GM19035 (cell line): Measurements from ENCODE around the gene ZBTB7A.

Experiments used
- ATAC-seq: cut with Tn5 transposase; IDR thresholded peaks from one replicate; pipeline ENCODE4 v1.9.1; 2021; ENCODE audit not compliant: unreplicated experiment

ZBTB7A gene

DNA sequence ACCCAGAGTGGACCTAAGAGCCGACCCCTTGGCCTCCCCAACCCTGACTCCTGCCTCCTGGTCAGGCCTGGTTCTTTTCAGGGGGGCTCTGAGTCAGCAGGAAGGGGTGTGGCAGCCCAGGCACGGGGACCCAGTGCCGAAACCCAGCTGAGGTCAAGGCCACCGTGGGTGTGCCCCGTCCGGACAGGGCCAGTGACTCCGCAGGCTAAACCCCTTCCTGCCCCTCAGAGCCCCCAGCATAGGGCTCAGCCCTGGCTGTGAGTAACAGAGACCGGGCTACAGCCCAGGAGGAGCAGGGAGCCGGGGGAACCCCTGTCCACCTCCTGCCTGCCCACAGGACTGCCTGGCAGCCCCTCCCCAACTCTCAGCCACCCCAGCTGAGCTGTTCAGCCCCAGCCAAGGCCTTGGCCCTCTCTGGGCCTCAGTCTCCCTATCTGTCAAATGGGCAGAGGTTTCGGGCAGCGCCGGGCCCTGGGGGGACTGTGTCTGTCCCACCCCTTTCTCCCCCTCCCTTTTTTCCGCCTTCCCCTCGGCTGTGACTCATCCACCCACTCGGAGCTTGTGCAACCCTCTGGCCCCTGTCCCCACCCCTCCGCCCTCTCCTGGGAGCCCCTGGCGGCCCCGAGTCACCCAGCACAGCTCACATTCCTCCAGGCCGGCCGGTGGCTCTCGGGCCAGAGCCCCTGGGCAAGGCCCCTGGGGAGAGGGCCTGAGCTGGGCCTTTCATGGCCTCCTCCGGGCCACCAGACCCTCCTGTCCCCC, 8.6 kb downstream of the ZBTB7A start:
- no peak for ATAC-seq

DNA sequence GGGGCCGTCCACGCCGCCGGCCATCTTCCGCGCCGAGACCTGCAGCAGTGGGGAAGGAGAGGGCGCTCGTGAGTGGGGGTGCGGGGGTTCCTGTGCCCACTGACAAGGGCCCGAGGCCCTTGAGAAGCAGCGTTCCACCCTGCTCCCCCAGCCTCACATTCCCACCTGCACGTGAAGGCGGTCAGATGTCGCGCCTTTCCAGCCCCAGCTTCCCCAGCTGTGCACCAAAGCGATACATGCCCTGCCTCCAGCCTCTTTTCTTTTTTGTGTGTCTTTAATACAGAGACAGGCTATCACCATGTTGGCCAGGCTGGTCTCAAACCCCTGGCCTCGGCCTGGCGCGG, 11.5 kb downstream of the ZBTB7A start:
- ATAC-seq: no peak

DNA sequence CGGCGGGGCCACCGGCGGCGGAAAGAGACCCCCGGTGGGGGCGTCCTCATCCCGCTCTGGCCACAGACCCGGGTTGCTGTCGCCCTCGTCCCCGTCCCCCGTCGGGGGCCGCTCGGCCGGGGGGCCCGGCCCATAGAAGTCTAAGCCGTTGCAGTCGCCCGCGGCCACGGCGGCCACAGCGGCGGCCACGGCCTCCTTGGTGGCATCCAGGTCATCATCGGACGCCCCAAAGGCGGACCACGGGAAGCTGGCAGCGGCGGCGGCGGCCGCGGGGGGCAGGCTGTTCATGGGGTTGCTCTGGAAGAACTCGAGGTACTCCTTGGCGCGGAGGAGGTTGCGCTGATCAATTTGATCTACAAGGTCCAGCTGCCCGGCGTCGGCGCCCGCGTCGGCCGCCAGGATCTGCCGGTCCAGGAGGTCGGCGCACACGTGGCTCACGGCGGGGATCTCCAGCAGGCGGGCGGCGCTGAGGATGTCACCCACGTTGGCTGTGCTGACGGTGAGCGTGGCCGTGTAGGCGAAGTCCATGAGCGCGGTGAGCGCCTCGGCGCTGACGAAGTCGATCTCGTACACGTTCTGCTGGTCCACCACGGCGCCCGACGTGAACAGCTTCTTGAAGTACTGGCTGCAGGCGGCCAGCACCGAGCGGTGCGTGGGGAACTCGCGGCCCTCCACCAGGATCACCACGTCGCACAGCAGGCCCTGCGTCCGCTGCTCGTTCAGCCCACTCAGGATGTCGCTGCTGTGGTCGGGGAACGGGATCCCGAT, 12.1 kb downstream of the ZBTB7A start:
- ATAC-seq: no peak

DNA sequence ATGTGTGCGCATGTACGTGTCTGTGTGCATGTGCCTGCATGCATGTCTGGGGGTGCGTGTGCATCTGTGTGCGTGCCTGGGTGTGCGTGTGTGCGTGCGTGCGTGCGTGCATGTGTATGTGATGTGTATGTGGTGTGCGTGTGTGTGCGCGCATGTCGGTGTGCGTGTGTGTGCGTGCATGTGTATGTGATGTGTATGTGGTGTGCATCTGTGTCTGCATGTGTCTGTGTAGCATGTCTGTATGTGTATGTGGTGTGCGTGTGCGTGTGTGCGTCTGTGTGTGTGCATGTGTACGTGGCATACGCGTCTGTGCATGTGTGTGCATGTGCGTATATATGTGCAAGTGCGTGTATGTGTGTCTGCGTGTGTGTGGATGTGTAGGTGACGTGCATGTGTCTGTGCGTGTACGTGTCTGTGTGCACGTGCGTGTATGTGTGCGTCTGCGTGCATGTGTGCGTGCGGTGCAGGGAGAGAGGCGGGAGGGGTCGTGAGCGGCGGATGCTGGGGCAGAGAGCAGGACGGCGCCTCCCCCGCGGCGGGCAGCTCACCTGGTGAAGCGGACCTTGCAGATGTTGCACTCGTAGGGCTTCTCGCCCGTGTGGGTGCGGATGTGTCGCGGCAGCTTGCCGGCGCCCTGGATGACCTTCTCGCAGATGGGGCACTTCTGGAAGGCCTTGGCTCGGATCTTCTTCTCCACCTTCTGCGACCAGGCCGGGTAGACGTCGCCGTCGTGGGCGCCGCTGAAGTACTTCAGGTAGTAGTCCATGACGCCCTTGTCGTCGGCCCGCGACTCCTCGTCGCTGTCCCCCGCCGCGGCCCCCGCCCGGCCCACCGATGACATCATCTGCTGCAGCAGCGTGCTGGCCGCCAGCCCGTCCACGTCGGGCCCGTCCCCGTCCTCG, 13.0 kb downstream of the ZBTB7A start:
- no peak for ATAC-seq

DNA sequence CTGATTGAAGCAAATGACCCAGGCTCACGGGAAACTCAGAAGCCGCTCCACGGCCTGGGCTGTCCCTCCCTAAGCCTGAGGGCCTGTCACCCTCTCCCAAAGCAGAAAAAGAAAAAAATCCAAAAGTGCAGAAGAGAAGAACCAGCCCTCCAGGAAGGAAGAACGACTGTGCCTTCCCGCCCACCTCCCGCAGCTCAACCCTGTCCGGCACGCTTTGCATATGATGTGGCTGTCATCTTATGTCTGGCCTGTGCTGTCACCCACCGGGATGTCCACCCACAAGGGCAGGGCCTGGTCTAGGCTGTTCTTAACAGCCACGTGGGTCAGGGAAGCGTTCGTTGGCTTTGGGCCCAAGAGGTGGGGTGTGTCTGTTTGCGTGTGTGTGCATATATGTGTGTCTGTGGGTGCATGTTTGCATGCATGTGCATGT, 13.7 kb downstream of the ZBTB7A start:
- no peak for ATAC-seq

DNA sequence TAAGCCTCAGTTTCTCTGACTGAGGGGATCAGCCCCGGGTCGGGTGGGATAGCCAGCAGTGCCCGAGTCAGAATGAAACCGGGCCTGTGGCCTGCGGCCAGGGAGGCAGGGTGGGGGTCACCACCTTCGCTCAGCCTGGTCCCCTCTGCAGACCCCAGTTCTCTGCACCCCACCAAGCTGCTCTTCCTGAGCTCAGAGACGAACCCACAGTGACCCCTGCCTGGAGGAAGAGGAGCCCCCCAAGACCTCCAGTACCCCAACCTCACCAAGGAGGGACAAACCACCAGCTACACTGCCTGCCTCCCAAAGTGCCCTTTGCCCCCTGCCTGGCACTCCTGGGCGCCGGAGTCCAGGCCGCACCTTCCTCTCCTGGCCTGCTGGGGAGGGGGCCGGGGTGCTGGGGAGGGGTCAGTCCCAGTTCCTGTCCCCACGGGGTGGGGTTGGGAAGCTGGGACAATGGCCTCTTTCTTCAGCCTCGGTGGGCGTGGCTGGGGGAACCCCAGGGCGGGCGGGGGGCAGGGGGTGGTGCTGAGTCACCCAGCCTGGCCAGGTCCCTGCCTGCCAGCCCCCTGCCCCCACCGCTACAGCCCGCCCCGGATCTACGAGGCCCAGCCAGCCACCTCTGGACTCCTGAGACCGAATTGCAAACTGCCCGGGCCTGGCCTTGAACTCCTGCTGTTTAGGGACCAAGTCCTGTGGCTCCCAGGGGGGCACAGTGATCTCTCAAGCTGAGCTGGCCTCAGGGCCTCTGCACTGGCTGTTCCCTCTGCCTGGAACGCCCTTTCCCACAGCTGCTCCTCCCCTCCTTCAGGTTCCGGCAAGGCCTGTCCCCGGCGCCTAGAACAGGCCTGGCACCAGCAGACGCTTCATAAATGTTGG, 14.3 kb downstream of the ZBTB7A start:
- ATAC-seq: no peak

DNA sequence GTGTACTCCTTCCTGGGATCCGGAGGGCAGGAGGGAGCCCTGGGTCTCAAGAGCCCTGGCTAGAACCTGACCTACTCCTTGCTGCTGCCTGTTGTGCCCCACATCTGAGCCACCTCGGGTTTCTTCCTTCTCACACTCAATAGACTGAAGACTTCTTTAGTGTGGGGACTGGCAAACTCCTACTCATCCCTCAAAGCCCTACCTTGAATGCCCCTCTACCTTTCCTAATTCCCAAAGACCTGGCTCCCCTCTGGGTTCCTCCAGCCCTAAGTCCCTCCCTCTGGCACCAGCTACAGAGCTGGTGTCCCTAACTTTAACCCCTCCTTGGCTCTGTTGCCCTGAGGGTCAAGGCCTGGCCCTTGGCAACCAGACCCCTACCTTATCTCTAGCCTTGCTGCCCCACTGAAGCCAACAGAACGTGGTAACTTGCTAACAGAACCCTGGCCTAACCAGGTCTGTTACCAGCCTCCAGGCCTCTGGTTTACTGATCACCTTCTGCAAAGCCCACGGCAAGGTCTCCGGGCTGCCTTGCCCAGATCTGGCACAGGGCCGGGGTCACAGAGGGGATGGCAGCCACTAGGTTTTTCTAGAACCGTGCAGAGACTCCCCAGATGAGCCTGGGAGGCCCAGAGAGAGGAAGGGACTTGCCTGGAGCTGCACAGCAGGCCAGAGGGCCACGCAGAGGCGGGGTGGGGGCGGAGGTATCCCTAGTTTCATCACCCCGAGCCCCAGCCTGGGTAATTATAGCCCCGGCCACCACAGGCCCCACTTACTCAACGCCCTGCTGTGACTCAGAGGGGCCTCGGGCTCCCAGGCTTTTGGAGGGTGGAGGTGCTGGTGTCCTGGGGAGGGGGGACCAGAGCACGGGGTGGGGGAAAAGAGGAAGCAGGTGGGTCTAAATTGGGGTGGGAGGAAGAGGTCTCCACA, 15.3 kb downstream of the ZBTB7A start:
- no peak for ATAC-seq

DNA sequence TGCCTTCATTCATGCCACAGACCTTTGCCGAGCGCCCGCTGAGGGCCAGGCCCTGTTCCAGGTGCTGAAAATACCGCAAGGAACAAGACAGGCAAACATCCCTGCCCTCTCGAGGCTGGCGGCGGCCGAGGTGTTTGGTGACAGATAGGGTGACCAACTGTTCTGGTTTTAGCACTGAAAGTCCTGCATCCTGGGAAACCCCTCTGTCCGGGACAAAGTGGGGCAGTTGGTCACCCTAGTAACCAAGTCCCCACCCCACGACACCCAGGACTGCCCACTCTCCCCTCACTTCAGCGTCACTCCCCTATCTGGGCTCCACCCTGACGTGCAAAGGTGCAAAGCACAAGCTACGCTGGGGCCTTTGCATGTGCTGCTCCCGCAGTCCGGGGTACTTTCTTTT, 17.3 kb downstream of the ZBTB7A start:
- no peak for ATAC-seq

DNA sequence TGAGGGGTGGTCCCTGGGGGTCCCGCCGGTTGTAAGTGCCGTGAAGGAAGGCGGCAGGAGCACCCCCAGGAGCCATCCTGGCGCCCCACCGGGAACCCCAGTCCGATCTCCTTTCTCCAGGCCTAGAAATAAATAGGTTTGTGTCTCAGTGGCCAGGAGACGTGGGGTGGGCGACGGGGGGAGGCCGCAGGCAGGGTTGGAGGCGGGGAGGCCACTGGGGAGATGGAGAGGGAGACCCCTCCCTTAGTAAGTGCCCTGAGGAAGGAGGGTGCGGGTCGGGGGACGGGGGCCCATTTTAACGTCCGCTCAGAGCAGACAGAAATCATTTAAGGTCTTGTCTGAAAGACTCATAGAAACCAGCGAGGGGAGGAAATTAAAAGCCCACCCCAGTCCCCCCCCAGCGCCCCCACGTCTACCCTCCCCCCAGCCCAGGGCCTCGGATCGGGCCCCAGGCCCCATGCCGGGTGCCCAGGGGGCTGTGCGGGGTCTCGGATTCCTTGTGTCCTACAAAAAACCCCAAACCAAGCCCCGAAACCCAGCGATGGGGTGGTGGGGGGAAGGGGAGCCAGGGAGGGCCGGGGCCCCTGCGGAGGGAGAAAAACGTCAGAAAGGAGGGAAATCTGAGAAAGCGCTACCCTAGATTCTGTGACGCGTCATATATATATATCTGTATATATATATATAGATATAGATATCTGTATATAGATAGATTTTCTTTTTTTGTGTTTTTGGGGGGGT, 19.6 kb downstream of the ZBTB7A start:
- no peak for ATAC-seq

DNA sequence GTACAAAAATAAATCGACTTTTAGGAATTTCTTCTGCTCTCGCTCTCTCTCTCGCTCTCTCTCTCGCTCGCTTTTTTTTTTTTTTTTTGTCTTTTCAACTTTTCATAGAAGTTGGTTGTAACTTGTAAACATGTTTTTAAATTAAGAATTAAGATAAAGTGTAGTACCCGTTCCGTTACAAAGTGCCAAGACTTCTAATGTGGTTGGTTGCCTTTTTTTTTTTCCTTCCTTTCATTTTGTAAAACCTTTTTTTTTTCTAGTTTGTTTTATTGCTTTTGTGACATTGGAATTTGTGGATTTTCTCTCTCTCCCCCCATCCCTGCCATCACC, 20.4 kb downstream of the ZBTB7A start:
- ATAC-seq: no peak

DNA sequence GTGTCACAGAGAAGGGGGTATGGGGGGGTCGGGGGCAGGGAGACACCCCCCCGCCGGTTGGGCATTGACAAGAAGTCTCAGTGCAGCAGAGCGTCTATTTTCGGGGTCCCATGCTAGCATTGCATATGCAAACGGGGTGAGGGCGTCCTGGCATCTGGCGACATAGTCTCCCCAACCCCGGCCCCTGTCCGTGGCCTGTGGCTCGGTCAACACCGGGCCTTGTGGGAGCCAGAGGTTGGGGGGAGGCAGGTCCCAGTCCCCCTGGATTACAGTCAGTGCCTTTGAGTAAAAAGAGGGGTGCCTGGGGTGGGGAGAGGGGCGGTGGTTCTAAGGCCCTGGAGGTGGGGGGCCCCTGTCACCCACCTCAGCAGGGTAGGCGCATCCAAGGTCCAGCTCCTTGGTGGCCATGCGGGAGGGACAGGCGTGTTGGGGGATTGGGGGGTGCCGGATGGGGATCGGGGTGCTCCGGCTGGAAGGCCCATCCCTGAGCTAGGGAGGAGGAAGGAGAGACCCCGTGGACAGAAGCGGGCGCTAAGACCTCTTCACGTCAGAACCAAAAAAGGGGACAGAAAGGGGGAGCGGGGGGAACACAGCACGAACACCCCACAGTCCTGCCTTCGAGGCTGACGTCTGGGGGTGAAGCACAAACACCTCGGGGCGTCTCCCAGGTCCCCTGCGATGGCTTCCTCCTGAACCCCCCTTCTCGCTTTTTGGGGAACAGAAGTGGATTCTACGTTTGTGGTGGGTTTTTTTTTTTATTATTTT, 20.9 kb downstream of the ZBTB7A start:
- ATAC-seq: no peak

DNA sequence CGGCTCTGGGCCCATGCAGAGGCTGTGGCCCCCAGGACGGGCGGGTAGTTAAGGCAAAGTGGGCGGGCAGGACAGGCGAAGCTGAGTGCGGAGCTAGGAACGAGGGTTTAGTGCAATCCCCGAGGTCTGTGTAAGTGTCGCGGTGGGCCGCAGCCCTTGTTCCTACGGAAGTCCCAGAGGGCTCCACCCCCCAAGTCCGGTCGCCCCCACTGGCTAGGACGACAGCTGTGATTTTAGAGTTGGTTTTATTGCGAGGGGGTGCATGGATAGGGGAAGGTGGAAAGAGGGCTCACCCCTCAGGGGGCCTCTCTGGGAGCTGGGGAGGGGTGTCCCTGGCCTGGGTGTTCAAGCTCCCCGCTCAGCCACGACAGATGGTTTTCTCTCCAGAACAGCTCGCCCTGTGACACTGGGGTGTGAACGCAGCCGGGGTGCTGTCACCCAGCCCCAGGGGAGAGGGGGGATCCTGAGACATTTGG, 21.7 kb downstream of the ZBTB7A start:
- ATAC-seq: no peak

DNA sequence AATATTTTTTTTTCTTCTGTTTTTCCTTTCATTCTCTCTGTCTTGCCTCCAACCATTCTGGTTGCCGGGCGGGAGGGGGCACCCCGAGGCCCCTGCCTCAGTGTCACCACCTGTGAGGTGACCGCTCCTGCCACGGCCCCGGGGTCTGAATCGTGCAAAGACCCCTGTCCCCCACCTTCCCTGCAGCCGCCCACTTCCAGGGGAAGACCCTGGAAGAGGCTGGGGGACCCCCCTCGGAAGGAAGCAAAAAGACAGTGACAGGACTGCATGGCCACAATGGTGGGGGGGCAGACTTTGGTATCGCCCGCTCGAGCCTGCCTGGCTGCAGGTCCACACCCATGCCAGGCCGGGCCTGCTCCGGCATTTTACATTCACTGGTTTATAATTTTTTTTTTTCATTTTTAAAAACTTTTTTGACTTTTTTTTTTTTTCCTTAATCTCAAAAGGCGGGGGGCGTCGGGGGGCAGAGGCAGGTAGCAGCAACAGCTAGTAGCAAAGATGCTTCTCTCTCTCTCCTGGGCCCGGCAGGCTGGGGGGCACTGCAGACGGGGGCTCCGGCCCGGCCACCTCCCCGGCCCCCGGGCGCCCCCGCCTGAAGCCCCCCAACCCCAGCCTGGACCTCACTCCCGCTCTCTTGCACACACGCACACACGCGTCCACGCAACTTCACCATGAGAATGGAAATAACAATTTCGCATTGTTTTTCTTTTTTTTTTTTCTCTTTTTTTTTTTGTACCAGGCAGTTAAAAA, 22.6 kb downstream of the ZBTB7A start:
- no peak for ATAC-seq

DNA sequence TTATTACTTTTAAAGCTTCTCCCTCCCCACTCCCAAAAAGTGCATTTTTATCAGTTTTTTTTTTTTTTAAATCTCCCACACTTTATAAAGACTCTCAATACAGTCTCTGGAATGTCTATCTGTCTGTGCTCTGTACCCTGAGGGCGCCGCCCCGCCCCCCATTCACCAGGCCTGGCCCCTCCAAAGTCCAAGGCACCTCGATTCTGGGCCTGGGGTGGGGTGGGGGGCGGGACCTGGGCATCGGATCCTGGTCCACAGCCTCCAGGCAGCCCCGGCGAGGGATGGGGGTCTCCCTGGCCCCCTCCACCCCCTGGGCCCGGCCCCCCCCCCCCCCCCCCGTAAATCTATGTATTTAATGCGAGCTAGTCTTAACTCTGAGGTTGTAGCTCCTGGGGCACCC, 23.3 kb downstream of the ZBTB7A start:
- no peak for ATAC-seq

DNA sequence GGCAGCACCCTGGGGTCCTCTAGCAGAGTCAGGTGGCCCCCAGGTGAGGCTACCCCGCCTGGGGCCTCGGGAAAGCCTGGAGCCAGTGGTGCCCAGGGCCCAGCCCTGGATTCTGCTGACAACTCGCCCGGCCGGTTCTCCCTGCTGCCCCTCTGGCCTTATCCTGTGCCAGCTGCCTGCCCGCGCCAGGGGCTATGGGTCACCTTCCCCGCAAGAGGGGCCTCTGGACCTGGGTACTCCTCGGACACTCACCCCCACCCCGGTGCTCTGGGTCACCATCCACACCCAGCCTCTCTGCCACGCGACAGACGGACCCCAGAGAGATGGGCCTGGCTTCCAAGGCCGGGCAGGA, 24.0 kb downstream of the ZBTB7A start:
- ATAC-seq: no peak

DNA sequence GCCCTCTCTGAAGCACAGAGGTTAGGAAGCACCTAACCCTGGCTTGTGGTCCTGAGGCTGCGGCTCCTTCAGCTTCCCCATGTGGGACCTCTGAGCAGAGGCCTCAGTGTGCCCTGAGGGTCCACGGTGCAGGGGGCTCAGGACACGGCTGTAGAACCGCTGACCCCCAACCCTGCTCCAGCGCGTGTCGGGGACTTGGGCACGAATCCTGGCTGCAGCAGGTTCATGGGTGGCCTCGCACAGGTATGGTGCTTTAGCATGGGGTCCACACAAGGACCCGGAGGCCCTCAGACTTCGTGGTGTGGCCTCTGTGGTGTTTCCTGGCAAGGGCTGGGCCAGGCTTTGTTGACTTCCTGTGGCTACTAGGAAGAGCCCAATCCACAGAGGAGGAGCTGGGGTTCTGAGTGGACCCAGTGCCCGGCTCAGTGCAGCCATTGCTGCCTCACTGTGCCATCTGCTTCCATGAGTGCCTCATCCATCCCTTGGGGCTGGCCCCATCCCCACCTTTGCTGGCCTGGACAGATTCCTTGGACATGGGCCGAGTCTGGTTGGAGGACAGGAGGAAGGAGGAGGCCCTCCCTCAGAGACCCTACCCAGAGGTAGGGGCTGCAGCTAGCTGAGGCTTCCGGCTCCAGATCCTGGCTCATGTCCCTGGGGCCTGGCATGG, 24.5 kb downstream of the ZBTB7A start:
- no peak for ATAC-seq
